Body of pancreas (tissue), 4 donors: Measurements from ENCODE around the gene GSE1. TPM values are rescaled to one million over a fixed set of nuclear protein-coding genes. Genes with fewer than 3 reads are reported as not detected.

Experiments used
- ATAC-seq: fragments of 150-250 bp; one replicate; pipeline ENCODE4 v1.9.1; 2016
- DNase-seq, 4 donors: peaks; one replicate each; pipeline ENCODE4 v3.0.0-alpha.2; 2019
- H3K27ac ChIP-seq, 4 donors: fragments of 200-600 bp; sonication (generic); 1 replicate in 3 of 4; 2 replicates in 1 of 4; pipeline versions ENCODE4 v1.5.1 to v1.6.1; 2016 to 2019; ENCODE audit warnings: mild to moderate bottlenecking in 1 of 4, mixed read lengths in 1 of 4, moderate library complexity in 1 of 4
- H3K27me3 ChIP-seq, 2 donors: fragments of 200-600 bp; sonication (generic); one replicate each; pipeline ENCODE4 v1.6.0; 2016; ENCODE audit warnings: mild to moderate bottlenecking in 1 of 2
- H3K36me3 ChIP-seq, 2 donors: fragments of 200-600 bp; sonication (generic); replicated peaks in 1 of 2; 2 replicates each; pipeline ENCODE4 v1.5.1; 2016; ENCODE audit warnings: low read depth in 2 of 2; ENCODE audit not compliant: insufficient read depth in 1 of 2
- H3K4me1 ChIP-seq: fragments of 200-600 bp; sonication (generic); one replicate; pipeline ENCODE4 v1.6.0; 2016
- H3K4me3 ChIP-seq, 2 donors: fragments of 200-600 bp; sonication (generic); 1 replicate in 1 of 2; 2 replicates in 1 of 2; pipeline ENCODE4 v1.5.1; 2016 to 2019
- H3K9me3 ChIP-seq, 3 donors: fragments of 200-600 bp; sonication (generic); 1 replicate in 2 of 3; 2 replicates in 1 of 3; pipeline ENCODE4 v1.5.1; 2016
- CTCF ChIP-seq, 7 experiments: fragments of 450-650 bp in 4 of 7; fragments of 200-600 bp in 3 of 7; sonication (generic) in 3 of 7; IDR thresholded peaks; one replicate each; pipeline ENCODE4 v1.5.1; 2016 to 2019; ENCODE audit warnings: antibody characterized with exemption in 7 of 7
- POLR2A ChIP-seq, 3 donors: fragments of 450-650 bp; IDR thresholded peaks; one replicate each; pipeline ENCODE4 v1.6.1; 2016; ENCODE audit warnings: antibody characterized with exemption in 3 of 3, mild to moderate bottlenecking in 2 of 3
- WGBS, 2 donors: methylation state at CpG; one replicate each; pipeline ENCODE4 v1.1.5; 2017; 5-methylcytosine and 5-hydroxymethylcytosine counted together
- intact Hi-C: fragments of 100-400 bp; cut with DNase I; formaldehyde crosslinking; loops from one replicate; pipeline ENCODE4 v1.15.1; 2023
- total RNA-seq, 2 donors: library from RNA; depleted of rRNA; stranded (reverse); fragments of >200 nt; gene quantifications; one replicate each; pipeline ENCODE4 v1.1.0, GENCODE V29; 2016

The GSE1 gene
- total RNA-seq, 2 donors from 2014 or later, result 76.5 to 221 TPM

- Histone ChIP-seq H3K27ac (no peak overlapping the region), H3K4me3 (no peak overlapping the region), H3K36me3 (no peaks in the 10 kb centered on the region), H3K4me1 (peaks cover 23% of the 10 kb centered on the region), H3K9me3 (no peaks in the 10 kb centered on the region), H3K27me3 (no peaks in the 10 kb centered on the region)
- ATAC-seq (no peak), DNase-seq (no peak)
- intact Hi-C loops, result no loop called here
- 78 to 79% methylated on average over 15 of the region's 15 CpGs for WGBS, 2 donors
- TF ChIP-seq POLR2A (IDR thresholded peaks at IDR 0.05), result no peak
- TF ChIP-seq CTCF (IDR thresholded peaks at IDR 0.05), result no peak
Measured at GRCh38 chr16:85686912-85687591, 73.9 kb downstream of the GSE1 start.

GRCh38 chr16:85687651-85688471 lies 74.7 kb downstream of the GSE1 start:
- DNase-seq, result no peak
- ATAC-seq, result no peak
- Histone ChIP-seq H3K9me3 (no peaks in the 10 kb centered on the region), H3K4me3 (no peak overlapping the region), H3K27me3 (no peaks in the 10 kb centered on the region), H3K36me3 (no peaks in the 10 kb centered on the region), H3K27ac (no peak overlapping the region), H3K4me1 (peaks cover 23% of the 10 kb centered on the region)
- WGBS, 2 donors, result 72 to 76% methylated on average over 39 to 46 of the region's 49 CpGs
- intact Hi-C loops, result no loop called here
- TF ChIP-seq POLR2A (IDR thresholded peaks at IDR 0.05), result no peak
- TF ChIP-seq CTCF (IDR thresholded peaks at IDR 0.05), result no peak

GRCh38 chr16:85688586-85689284 lies 75.6 kb downstream of the GSE1 start, which contains the start of gene GINS2:
Gene GINS2, minus strand, starts transcription at chr16:85688954. Its CDS starts 56 bp downstream, at chr16:85688898.
- H3K27ac ChIP-seq, result no peak within 1 kb of the TSS
- no peaks in the 10 kb centered on the region for H3K36me3 ChIP-seq
- peaks cover 23% of the 10 kb centered on the region for H3K4me1 ChIP-seq
- no peaks in the 10 kb centered on the region for H3K27me3 ChIP-seq
- DNase-seq (peak; percentile 93 to 95 (median 94)), ATAC-seq (peak; percentile 99)
- peak within 1 kb of the TSS in 1 of 2 donors; percentile 37 for H3K4me3 ChIP-seq
- WGBS, 2 donors, result 3 to 5% methylated on average over 25 to 71 of the region's 86 CpGs
- no peaks in the 10 kb centered on the region for H3K9me3 ChIP-seq
- no peak for TF ChIP-seq CTCF (IDR thresholded peaks at IDR 0.05)
- TF ChIP-seq POLR2A (IDR thresholded peaks at IDR 0.05), result no peak
- intact Hi-C loops, result no loop called here

GRCh38 chr16:85689285-85689949 lies 76.3 kb downstream of the GSE1 start:
- Histone ChIP-seq H3K27me3 (no peaks in the 10 kb centered on the region), H3K27ac (no peak overlapping the region), H3K36me3 (no peaks in the 10 kb centered on the region), H3K4me1 (peaks cover 23% of the 10 kb centered on the region), H3K4me3 (no peak overlapping the region), H3K9me3 (no peaks in the 10 kb centered on the region)
- TF ChIP-seq POLR2A (IDR thresholded peaks at IDR 0.05) (no peak), CTCF (IDR thresholded peaks at IDR 0.05) (no peak)
- intact Hi-C loops, result no loop called here
- 10 to 15% methylated on average over 27 of the region's 27 CpGs for WGBS, 2 donors
- peak; percentile 3 for ATAC-seq
- peak; percentile 33 to 56 (median 40) for DNase-seq
